Dendritic cell treated with granulocyte-macrophage colony-stimulating factor and Interleukin-4, amounts not matched to agents 40 ng/mL and 50 ng/mL, for 4 days (primary cell): ENCODE data around the gene PPM1G.

Experiments
- H3K27ac Mint-ChIP-seq: one replicate; pipeline ENCODE4 v1.8.0; 2022; ENCODE audit warnings: mild to moderate bottlenecking, mixed read lengths
- H3K27me3 Mint-ChIP-seq: one replicate; pipeline ENCODE4 v1.8.0; 2022; ENCODE audit warnings: mild to moderate bottlenecking, mixed read lengths
- H3K36me3 Mint-ChIP-seq: one replicate; pipeline ENCODE4 v1.8.0; 2022; ENCODE audit warnings: low read depth, mixed read lengths
- H3K4me1 Mint-ChIP-seq: one replicate; pipeline ENCODE4 v1.8.0; 2022; ENCODE audit warnings: low read depth, mixed read lengths
- H3K4me3 Mint-ChIP-seq: one replicate; pipeline ENCODE4 v1.8.0; 2022; ENCODE audit warnings: mild to moderate bottlenecking, moderate library complexity, mixed read lengths
- H3K9me3 Mint-ChIP-seq: one replicate; pipeline ENCODE4 v1.8.0; 2022; ENCODE audit warnings: mixed read lengths
- intact Hi-C: fragments of 100-400 bp; cut with micrococcal nuclease; formaldehyde crosslinking; loops from one replicate; pipeline ENCODE4 v1.15.0; 2022

Gene PPM1G, protein sequence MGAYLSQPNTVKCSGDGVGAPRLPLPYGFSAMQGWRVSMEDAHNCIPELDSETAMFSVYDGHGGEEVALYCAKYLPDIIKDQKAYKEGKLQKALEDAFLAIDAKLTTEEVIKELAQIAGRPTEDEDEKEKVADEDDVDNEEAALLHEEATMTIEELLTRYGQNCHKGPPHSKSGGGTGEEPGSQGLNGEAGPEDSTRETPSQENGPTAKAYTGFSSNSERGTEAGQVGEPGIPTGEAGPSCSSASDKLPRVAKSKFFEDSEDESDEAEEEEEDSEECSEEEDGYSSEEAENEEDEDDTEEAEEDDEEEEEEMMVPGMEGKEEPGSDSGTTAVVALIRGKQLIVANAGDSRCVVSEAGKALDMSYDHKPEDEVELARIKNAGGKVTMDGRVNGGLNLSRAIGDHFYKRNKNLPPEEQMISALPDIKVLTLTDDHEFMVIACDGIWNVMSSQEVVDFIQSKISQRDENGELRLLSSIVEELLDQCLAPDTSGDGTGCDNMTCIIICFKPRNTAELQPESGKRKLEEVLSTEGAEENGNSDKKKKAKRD

DNA sequence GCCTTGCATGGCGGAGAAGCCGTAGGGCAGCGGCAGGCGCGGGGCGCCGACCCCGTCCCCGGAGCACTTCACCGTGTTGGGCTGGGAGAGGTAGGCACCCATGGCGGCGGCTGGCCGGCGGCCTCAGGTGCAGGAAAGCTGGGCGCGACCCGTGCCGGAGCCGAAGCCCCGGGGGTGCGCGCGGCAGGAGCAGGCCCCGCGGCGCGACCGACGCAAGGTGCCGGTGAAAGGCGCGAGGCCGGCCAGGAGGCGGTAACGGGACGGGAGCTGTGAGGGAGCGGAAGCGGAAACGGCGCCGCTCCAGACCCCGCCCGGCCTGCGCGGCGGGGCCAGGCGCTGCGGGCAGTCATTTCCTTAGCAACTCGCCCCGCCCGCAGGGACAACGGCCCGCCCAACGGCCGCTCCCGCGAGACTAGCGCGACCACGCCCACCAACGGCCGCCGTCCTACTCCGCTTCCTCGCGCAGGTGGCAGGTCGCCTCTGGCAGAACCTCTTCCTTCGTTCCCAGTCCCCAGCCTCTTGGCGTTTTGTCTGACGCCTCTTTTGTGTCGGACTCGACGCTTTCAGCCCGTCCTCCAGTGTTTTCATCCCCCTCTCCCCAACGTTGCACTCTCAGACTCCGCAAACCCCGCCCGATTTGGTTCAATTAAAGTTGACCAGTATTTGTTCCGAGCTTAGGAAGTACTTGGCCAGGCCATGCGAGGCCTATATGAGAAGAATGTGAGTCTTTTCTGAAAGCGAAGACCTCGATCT lies at the start of gene PPM1G:
Gene PPM1G (minus strand): TSS at position 271 of the 753 bp plus-strand sequence. CDS start 169 bp downstream, at position 102.
- peaks cover 3% of the 10 kb centered on the region for H3K27me3 Mint-ChIP-seq
- H3K4me1 Mint-ChIP-seq, result peaks cover 40% of the 10 kb centered on the region
- H3K36me3 Mint-ChIP-seq, result peaks cover 45% of the 10 kb centered on the region
- H3K9me3 Mint-ChIP-seq, result no peaks in the 10 kb centered on the region
- intact Hi-C loops, result loop anchor here (1.0 to 10.0 kb wide), 5 partner anchors 19 to 175 kb away; partner anchors contain the start of genes EIF2B4, IFT172, NRBP1 and SNX17
- peak within 1 kb of the TSS; percentile 94 for H3K27ac Mint-ChIP-seq
- H3K4me3 Mint-ChIP-seq, result peak within 1 kb of the TSS; percentile 96

DNA sequence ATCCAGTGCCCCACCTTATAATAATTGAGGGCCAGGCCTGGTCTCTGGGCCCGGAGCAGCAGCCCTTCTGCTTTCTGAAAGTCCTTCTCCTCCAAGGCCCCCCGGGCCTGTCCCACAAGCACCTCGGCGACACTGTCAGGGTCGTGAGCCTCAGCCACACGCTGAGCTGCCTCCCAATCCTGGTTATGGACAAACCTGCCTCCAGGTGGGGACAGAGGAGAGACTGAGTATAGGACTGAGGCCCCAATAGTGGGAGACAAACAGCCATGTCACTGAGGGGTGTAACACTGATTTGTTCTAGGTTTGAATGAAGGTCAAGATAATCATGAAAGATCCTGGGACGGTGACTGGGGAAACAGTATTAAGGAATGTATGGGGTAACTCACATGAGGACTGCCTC lies 44.6 kb upstream of the PPM1G start:
- H3K27me3 Mint-ChIP-seq, result no peaks in the 10 kb centered on the region
- H3K9me3 Mint-ChIP-seq, result no peaks in the 10 kb centered on the region
- intact Hi-C loops, result no loop called here
- no peak overlapping the region for H3K4me3 Mint-ChIP-seq
- no peaks in the 10 kb centered on the region for H3K4me1 Mint-ChIP-seq
- H3K36me3 Mint-ChIP-seq, result peaks cover 54% of the 10 kb centered on the region
- H3K27ac Mint-ChIP-seq, result no peak overlapping the region

DNA sequence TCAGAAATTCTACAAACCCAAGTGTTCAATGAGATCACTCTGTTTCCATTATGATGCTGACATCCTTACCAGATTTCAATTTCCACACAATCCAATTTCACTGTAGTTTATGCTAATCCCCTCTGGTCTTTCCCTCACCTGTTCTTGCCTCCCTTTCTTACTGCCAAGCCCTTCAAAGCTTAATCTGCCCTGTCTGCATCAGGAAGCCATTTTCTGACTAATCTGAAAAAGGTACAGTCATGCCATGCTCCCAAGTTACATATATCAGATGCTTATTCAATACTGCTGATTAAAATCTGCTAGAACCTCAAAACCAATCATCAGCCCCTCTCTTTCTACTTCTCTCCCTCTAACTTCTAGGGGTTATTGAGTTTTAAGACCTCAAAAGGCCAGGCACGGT lies 41.7 kb upstream of the PPM1G start:
- H3K4me1 Mint-ChIP-seq, result no peaks in the 10 kb centered on the region

DNA sequence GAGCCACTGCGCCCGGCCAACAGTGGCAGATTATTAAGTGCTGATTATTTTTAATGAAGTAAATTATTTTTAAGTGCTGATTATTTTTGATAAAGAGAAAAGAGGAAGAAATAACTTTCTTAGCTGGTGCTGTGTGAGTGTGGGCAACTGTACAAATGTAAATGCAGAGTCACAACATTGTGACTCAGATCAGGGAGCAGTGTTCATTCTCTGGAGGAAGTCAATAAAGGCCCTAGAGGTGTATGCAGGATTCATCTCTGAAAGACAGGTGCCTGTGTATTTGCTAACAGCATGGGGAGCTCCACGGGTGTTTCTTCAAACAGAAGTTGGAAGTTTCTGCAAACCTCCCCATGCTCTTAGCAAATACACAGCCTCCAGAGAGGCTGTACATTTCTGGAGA lies 39.0 kb upstream of the PPM1G start:
- intact Hi-C loops, result no loop called here
- Mint-ChIP-seq H3K27me3 (no peaks in the 10 kb centered on the region), H3K36me3 (peaks cover 51% of the 10 kb centered on the region), H3K27ac (no peak overlapping the region), H3K9me3 (no peaks in the 10 kb centered on the region), H3K4me1 (no peaks in the 10 kb centered on the region), H3K4me3 (no peak overlapping the region)

More for the DNA sequence above, 41.7 kb upstream of the PPM1G start:
- no peak overlapping the region for H3K4me3 Mint-ChIP-seq
- no peaks in the 10 kb centered on the region for H3K9me3 Mint-ChIP-seq
- intact Hi-C loops, result no loop called here
- H3K27me3 Mint-ChIP-seq, result no peaks in the 10 kb centered on the region
- peaks cover 50% of the 10 kb centered on the region for H3K36me3 Mint-ChIP-seq
- no peak overlapping the region for H3K27ac Mint-ChIP-seq

DNA sequence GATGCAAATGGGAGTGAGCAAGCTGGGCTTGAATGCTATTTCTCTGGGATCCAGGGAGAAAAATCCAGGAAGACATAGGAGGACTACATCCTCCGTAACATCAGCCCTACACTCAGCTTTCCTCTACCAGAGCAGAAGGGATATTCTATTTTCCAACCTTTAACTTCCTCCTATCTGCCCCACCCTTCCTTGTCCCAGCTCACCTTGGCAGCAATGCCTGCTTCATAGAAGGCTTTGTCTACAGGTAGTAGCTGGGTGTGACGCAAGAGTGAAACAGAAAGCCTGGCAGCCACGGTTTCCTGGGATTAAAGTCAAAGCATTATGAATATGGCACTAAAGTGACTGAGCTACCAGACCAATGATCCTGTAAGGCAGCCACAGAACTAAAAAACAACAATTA lies 36.7 kb upstream of the PPM1G start:
- H3K36me3 Mint-ChIP-seq, result peaks cover 67% of the 10 kb centered on the region
- no peaks in the 10 kb centered on the region for H3K4me1 Mint-ChIP-seq
- H3K4me3 Mint-ChIP-seq, result no peak overlapping the region
- intact Hi-C loops, result no loop called here
- no peaks in the 10 kb centered on the region for H3K27me3 Mint-ChIP-seq
- H3K27ac Mint-ChIP-seq, result no peak overlapping the region
- H3K9me3 Mint-ChIP-seq, result no peaks in the 10 kb centered on the region

DNA sequence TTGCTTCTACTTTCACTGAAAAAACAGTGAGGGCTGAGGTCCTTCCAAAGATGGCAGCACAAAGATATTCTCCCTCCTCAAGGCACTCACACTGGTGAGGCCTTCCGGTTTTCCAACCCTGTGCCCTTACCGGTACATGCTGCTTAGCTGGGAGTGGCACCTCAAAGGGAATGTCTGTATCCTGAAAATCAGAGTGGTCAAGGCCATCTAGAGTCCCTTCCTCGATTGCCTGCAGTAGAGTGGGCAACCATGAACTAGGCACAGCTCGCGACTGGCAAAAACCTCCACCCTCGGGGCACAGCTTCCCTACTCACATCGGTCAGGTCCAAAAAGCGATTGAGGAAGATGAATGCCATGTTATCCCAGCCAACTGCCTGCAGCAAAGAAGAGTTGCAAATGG lies 36.2 kb upstream of the PPM1G start:
- Mint-ChIP-seq H3K9me3 (no peaks in the 10 kb centered on the region), H3K27ac (no peak overlapping the region), H3K36me3 (peaks cover 72% of the 10 kb centered on the region)

DNA sequence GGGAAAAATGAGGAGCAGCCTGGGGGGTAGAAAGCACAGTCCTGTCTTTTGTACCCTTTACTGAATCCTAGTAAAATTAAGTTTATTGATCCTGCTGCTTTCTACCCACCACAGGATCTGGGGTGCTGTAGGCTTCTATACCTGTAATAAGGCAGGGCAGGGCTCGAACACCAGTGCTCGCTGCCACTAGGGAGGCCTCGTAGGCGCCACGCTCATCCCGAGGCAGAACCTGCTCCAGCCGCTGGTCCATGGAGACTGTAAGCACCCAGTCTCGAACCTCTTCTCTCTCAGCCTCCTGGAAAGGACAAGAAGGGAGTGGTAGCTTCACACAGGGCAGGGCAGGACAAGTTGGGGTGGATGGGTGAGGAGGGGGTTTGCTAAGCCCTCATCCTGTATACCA lies 35.8 kb upstream of the PPM1G start:
- intact Hi-C loops, result no loop called here
- no peaks in the 10 kb centered on the region for H3K4me1 Mint-ChIP-seq
- no peak overlapping the region for H3K27ac Mint-ChIP-seq
- no peaks in the 10 kb centered on the region for H3K9me3 Mint-ChIP-seq
- no peak overlapping the region for H3K4me3 Mint-ChIP-seq
- H3K36me3 Mint-ChIP-seq, result peaks cover 75% of the 10 kb centered on the region
- H3K27me3 Mint-ChIP-seq, result no peaks in the 10 kb centered on the region

More for the DNA sequence above, 36.2 kb upstream of the PPM1G start:
- no peak overlapping the region for H3K4me3 Mint-ChIP-seq
- intact Hi-C loops, result no loop called here
- no peaks in the 10 kb centered on the region for H3K27me3 Mint-ChIP-seq
- no peaks in the 10 kb centered on the region for H3K4me1 Mint-ChIP-seq

DNA sequence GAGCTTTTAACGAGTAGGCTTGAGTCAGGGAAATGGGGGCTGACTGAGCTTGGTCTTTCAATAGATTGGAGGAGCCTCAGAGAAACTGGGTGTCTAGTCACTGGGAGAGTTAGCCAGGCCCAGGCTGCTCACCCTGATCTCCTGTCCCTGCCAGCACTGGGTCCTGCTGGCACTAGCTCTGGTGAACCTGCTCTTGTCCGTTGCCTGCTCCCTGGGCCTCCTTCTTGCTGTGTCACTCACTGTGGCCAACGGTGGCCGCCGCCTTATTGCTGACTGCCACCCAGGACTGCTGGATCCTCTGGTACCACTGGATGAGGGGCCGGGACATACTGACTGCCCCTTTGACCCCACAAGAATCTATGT lies 33.5 kb upstream of the PPM1G start:
- peaks cover 78% of the 10 kb centered on the region for H3K36me3 Mint-ChIP-seq
- H3K4me3 Mint-ChIP-seq, result no peak overlapping the region
- H3K27me3 Mint-ChIP-seq, result no peaks in the 10 kb centered on the region
- intact Hi-C loops, result no loop called here
- peak overlapping the region; percentile 3 for H3K27ac Mint-ChIP-seq
- H3K4me1 Mint-ChIP-seq, result no peaks in the 10 kb centered on the region
- H3K9me3 Mint-ChIP-seq, result no peaks in the 10 kb centered on the region

DNA sequence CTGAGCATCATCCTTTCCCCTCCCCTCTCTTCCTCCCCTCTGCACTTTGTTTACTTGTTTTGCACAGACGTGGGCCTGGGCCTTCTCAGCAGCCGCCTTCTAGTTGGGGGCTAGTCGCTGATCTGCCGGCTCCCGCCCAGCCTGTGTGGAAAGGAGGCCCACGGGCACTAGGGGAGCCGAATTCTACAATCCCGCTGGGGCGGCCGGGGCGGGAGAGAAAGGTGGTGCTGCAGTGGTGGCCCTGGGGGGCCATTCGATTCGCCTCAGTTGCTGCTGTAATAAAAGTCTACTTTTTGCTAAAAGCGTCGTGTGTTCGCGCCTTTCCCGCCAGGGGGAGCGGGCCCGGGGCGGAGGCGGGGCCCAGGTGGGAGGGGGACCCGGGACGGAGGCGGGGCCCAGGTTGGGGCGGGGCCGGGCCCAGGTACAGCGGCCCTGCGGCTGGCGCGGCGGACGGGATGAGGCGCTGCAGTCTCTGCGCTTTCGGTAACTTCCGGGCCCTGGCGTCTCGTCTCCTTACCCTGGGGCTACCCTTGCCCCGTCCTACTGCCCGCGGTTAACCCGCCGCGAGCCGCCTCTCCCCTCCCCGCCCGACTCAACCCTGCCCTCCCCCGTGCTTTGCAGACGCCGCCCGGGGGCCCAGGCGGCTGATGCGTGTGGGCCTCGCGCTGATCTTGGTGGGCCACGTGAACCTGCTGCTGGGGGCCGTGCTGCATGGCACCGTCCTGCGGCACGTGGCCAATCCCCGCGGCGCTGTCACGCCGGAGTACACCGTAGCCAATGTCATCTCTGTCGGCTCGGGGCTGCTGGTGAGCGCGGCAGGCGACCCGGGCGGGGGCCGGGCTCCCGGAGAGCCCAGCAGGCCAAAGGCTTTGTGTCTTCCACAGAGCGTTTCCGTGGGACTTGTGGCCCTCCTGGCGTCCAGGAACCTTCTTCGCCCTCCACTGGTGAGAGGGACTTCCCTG lies 32.8 kb upstream of the PPM1G start, which contains the start of gene KRTCAP3:
Gene KRTCAP3 (plus strand): TSS at position 424 of the 962 bp plus-strand sequence. CDS start 32 bp downstream, at position 456.
- H3K27me3 Mint-ChIP-seq, result no peaks in the 10 kb centered on the region
- no peaks in the 10 kb centered on the region for H3K4me1 Mint-ChIP-seq
- no peak within 1 kb of the TSS for H3K4me3 Mint-ChIP-seq
- no peaks in the 10 kb centered on the region for H3K9me3 Mint-ChIP-seq
- peaks cover 78% of the 10 kb centered on the region for H3K36me3 Mint-ChIP-seq
- intact Hi-C loops, result no loop called here
- peak within 1 kb of the TSS; percentile 3 for H3K27ac Mint-ChIP-seq

DNA sequence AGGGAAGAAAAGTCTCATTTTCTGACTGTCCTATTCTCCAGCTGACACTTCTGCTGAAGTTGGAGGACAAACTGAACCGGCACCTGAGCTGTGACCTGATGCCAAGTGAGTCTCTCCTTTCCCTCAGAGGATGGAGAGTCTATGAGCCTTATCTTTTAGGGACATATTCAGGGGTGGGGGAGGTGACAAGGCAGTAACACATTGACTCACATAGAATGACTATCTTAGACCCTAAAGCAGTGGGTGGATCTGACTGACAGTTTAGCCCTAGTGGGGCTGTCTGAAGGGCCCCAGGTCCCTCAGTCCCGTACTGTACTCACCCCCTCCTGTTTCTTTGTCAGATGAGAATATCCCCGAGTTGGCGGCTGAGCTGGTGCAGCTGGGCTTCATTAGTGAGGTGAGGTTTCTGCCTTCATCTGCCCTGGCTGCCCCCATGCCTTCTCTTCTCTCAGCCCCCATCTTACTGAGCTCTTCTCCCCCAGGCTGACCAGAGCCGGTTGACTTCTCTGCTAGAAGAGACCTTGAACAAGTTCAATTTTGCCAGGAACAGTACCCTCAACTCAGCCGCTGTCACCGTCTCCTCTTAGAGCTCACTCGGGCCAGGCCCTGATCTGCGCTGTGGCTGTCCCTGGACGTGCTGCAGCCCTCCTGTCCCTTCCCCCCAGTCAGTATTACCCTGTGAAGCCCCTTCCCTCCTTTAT lies 32.0 kb upstream of the PPM1G start:
- Mint-ChIP-seq H3K4me1 (no peaks in the 10 kb centered on the region), H3K36me3 (peaks cover 86% of the 10 kb centered on the region), H3K27me3 (no peaks in the 10 kb centered on the region), H3K4me3 (no peak overlapping the region), H3K9me3 (no peaks in the 10 kb centered on the region), H3K27ac (no peak overlapping the region)
- intact Hi-C loops, result no loop called here

DNA sequence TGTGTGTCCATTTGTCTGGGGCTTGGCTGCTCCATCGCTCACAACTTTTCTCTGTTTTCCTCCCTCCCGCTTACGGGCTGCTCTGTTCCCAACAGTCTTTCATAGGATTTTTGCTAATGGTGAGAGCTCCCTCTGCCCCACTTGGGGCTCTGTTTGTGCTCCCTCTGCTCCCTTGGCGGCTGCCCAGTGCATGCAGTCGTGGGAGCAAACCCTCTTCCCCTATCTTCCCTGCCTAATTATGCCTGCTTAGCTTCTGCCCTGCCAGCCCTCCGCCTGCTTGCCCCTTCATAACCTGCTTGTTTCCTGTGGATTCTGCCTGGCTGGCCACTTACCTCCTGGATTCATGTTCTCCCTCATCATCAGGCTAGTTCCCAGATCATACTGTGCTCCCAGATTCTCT lies 26.2 kb upstream of the PPM1G start:
- Mint-ChIP-seq H3K4me3 (no peak overlapping the region), H3K27ac (no peak overlapping the region), H3K4me1 (peaks cover 19% of the 10 kb centered on the region), H3K36me3 (peaks cover 80% of the 10 kb centered on the region), H3K27me3 (no peaks in the 10 kb centered on the region), H3K9me3 (no peaks in the 10 kb centered on the region)
- intact Hi-C loops, result no loop called here

DNA sequence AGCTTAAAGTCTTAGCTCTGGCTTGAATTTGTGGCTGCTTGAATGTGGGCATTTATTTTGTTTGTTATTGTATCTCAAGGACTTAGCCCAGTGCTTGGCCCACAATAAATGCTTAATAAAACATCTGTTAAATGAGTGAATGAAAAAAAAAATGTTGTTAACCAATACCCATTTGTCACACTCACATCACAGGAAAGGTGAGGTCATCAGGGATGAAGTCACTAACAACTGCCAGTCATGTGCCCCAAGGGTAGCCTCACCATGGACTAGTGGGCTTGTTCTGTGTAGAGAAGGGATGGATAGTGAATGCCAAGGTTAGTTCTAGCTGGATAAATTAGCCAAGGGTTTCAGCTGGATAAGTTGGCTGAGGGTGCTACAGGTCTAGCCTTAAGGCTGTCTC lies 22.0 kb upstream of the PPM1G start:
- Mint-ChIP-seq H3K36me3 (peaks cover 54% of the 10 kb centered on the region), H3K9me3 (no peaks in the 10 kb centered on the region), H3K27ac (no peak overlapping the region), H3K27me3 (no peaks in the 10 kb centered on the region), H3K4me3 (no peak overlapping the region), H3K4me1 (peaks cover 42% of the 10 kb centered on the region)
- intact Hi-C loops, result no loop called here
